ENCODE results near the gene UPF1.

- TF ChIP-seq EZH2 (IDR thresholded peaks at IDR 0.05; ENCODE audit: low read depth) (no peak), CTCF (conservative IDR thresholded peaks at IDR 0.05) (no peak)
Observed at GRCh38 chr19:18789422-18789869, 42.3 kb upstream of the UPF1 start.
